Sigmoid colon (tissue), 4 donors: ENCODE results near the gene RTTN.

ENCODE experiments used
- CTCF ChIP-seq, 4 experiments: fragments of 450-650 bp in 3 of 4; fragments of 200-600 bp in 1 of 4; IDR thresholded peaks; one replicate each; pipeline ENCODE4 v1.5.1; 2016 to 2019; ENCODE audit warnings: antibody characterized with exemption in 4 of 4, mild to moderate bottlenecking in 3 of 4, moderate library complexity in 2 of 4
- EP300 ChIP-seq, 4 donors: sonication (generic); formaldehyde crosslinking; IDR thresholded peaks; one replicate each; pipeline ENCODE4 v1.6.1; 2017; ENCODE audit warnings: antibody characterized with exemption in 4 of 4
- POLR2AphosphoS5 ChIP-seq, 4 donors: sonication (generic); formaldehyde crosslinking; IDR thresholded peaks; one replicate each; pipeline ENCODE4 v1.6.1; 2017; ENCODE audit warnings: antibody characterized with exemption in 4 of 4

DNA sequence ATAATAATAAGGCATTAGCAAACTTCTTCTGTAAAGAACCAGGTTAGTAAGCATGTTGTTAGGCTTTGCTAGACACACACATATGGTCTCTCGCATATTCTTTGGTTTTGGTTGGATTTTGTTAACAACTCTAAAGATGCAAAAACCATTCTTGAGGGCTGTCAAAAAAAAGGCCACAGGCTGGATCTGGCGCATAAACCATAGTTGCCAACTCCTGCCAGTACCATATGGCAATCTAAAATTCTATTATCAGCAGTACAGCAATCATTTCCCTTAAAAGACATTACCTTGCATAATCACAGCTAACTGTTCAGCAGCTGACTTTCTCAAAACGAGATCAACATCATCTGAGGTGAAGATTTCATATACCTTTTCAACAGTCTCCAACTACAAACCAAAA, 63.5 kb downstream of the RTTN start:
- TF ChIP-seq CTCF (IDR thresholded peaks at IDR 0.05) = no peak
- TF ChIP-seq POLR2AphosphoS5 (IDR thresholded peaks at IDR 0.05) = no peak
- no peak for TF ChIP-seq EP300 (IDR thresholded peaks at IDR 0.05)
